Heart right ventricle (tissue), 16 donors: ENCODE results near the gene PIP4K2B. TPM values are rescaled to one million over a fixed set of nuclear protein-coding genes. Genes with fewer than 3 reads are reported as not detected.
A peak's percentile ranks its signal among the peaks of the same experiment; 100 is the strongest.

ENCODE experiments used
- ATAC-seq, 8 donors: fragments of 200-7000 bp; cut with Tn5 transposase; one replicate each; pipeline ENCODE4 v1.9.1; 2020; ENCODE audit warnings: mild to moderate bottlenecking in 8 of 8, moderate library complexity in 8 of 8, moderate number of reproducible peaks in 1 of 8
- DNase-seq, 2 donors: peaks; one replicate each; pipeline ENCODE4 v3.0.0-alpha.2; 2020
- H3K27ac ChIP-seq, 10 donors: fragments of 200-600 bp; sonication (generic) in 2 of 10; one replicate each; pipeline versions ENCODE4 v1.5.0 to v1.8.0; 2020 to 2022; ENCODE audit warnings: mild to moderate bottlenecking in 3 of 10
- H3K27me3 ChIP-seq, 7 donors: fragments of 200-600 bp; one replicate each; pipeline ENCODE4 v1.8.0; 2021 to 2022; ENCODE audit warnings: mild to moderate bottlenecking in 2 of 7
- H3K36me3 ChIP-seq, 9 donors: fragments of 200-600 bp; sonication (generic) in 1 of 9; one replicate each; pipeline versions ENCODE4 v1.5.0 to v1.8.0; 2020 to 2022; ENCODE audit warnings: mild to moderate bottlenecking in 2 of 9
- H3K4me1 ChIP-seq, 9 donors: fragments of 200-600 bp; sonication (generic) in 1 of 9; one replicate each; pipeline versions ENCODE4 v1.5.0 to v1.8.0; 2020 to 2022; ENCODE audit warnings: mild to moderate bottlenecking in 4 of 9
- H3K4me3 ChIP-seq, 10 donors: fragments of 200-600 bp; sonication (generic) in 2 of 10; one replicate each; pipeline versions ENCODE4 v1.5.0 to v1.8.0; 2020 to 2022; ENCODE audit warnings: mild to moderate bottlenecking in 7 of 10, moderate library complexity in 2 of 10
- H3K9me3 ChIP-seq, 11 donors: fragments of 200-600 bp in 10 of 11; sonication (generic) in 2 of 11; one replicate each; pipeline versions ENCODE4 v1.5.0 to v1.8.0; 2013 to 2022; ENCODE audit warnings: mild to moderate bottlenecking in 2 of 11, control low read depth in 1 of 11, moderate library complexity in 1 of 11
- WGBS, 2 donors: extraction: QIAGEN DNeasy Blood & Tissue Kit; methylation state at CpG; one replicate each; pipeline ENCODE4 v1.1.7; 2013; ENCODE audit warnings: inconsistent platforms in 1 of 2; 5-methylcytosine and 5-hydroxymethylcytosine counted together
- intact Hi-C, 10 donors: fragments of 100-400 bp; cut with DNase I; formaldehyde crosslinking; loops; one replicate each; pipeline versions ENCODE4 v1.11.1 to v1.14.2; 2022
- polyA plus RNA-seq, 2 donors: library from polyadenylated mRNA; stranded (reverse); fragments of 200-250 nt; gene quantifications; one replicate each; pipeline ENCODE4 v1.2.3, GENCODE V29; 2013
- total RNA-seq, 10 donors: library from RNA; stranded (reverse); fragmentation: NEBNext Ultra II Directional in 3 of 10; extraction: Animal tissue kit (Norgen Biotek cat#: 25700) in 3 of 10; gene quantifications; one replicate each; pipeline versions ENCODE4 v1.2.1 to v1.2.4, GENCODE V29; 2021 to 2023
- TF ChIP-seq, protein P1 (sequence below), 9 donors: fragments of 200-600 bp; sonication (generic) in 2 of 9; IDR thresholded peaks; one replicate each; pipeline versions ENCODE4 v1.5.0 to v1.8.0; 2021 to 2022; ENCODE audit warnings: antibody characterized with exemption in 9 of 9, mild to moderate bottlenecking in 5 of 9, moderate library complexity in 1 of 9
- donor health status: Arrhythmogenic right ventricular cardiomyopathy.
- donor health status: ischemic (EF 13 %, LVEDD 7.1; RV severe dilation, severe dysfunction).
- donor health status: healthy with polysubstance abuse.
- donor health status: DM: no; HTN: yes; CAD: no.
- donor health status: DM: no; HTN: no; CAD: no.
- donor health status: ischemic (EF 25% LVEDD 6.9; RV normal size, moderate dysfunction).
- donor health status: ischemic (EF 25% LVEDD 5.7; RV mildly dilated, moderate dysfunction).
- donor health status: healthy.
- donor health status: DM: yes; HTN: yes; CAD: no.
- donor health status: Ischemic cardiomyopathy.
- donor health status: ischemic (EF 35%, LVEDD 5.7; RV mildly dilated, moderate dysfunction).
- donor health status: nonischemic (EF 11% LVEDD 7.7; RV severe dilation, severe dysfunction).
- donor health status: DM: yes; HTN: yes; CAD: no.
- donor health status: PGD.
- donor health status: ischemic (EF 29% LVEDD 5.4; RV normal size, mild dysfunction).
- donor health status: nonischemic (EF 23%, LVEDD 6.1; RV moderate dilation, normal function).

Gene PIP4K2B
- total and polyA plus RNA-seq, 12 donors: 15.3 to 51.9 (median 46.4) TPM

DNA sequence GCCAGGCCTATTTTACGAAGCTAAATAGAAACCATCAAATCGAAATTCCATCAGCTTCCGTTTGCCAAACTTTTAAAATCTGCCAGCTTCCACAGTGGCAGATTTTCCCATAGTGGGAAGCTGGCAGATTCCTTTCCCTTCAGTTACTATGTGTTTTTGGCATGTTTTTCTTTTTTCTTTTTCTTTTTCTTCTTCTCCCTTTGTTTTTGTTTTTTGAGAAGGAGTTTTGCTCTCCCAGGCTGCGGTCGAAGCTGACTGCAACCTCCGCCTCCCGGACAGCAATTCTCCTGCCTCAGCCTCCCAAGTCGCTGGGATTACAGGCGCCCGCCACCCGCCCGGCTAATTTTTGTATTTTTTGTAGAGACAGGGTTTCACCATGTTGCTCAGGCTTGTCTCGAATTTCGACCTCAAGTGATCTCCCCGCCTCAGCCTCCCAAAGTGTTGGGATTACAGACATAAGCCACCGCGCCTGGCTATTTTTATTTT, 26.4 kb upstream of the PIP4K2B start:
- Histone ChIP-seq H3K4me3 (peak overlapping the region; percentile 73 to 94 (median 85)), H3K4me1 (peaks cover 4 to 26% (median 21%) of the 10 kb centered on the region in 9 donors), H3K27ac (peak overlapping the region; percentile 96 to 99 (median 99)), H3K9me3 (no peaks in the 10 kb centered on the region), H3K36me3 (peaks cover 0 to 23% (median 4%) of the 10 kb centered on the region in 9 donors), H3K27me3 (no peaks in the 10 kb centered on the region)
- ATAC-seq: no peak
- TF ChIP-seq, protein P1, sequence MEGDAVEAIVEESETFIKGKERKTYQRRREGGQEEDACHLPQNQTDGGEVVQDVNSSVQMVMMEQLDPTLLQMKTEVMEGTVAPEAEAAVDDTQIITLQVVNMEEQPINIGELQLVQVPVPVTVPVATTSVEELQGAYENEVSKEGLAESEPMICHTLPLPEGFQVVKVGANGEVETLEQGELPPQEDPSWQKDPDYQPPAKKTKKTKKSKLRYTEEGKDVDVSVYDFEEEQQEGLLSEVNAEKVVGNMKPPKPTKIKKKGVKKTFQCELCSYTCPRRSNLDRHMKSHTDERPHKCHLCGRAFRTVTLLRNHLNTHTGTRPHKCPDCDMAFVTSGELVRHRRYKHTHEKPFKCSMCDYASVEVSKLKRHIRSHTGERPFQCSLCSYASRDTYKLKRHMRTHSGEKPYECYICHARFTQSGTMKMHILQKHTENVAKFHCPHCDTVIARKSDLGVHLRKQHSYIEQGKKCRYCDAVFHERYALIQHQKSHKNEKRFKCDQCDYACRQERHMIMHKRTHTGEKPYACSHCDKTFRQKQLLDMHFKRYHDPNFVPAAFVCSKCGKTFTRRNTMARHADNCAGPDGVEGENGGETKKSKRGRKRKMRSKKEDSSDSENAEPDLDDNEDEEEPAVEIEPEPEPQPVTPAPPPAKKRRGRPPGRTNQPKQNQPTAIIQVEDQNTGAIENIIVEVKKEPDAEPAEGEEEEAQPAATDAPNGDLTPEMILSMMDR (IDR thresholded peaks at IDR 0.05): no peak
- WGBS, 2 donors: 90 to 94% methylated on average over 17 of the region's 17 CpGs
- intact Hi-C loops: loop anchor here in 5 of 10 donors (1.0 to 2.0 kb wide), 3 partner anchors 25 to 27 kb away; partner anchors contain the start of gene RPL23 (in 5 of the 5)
- no peak for DNase-seq

GRCh38 chr17:38824899-38825761, 25.8 kb upstream of the PIP4K2B start, which contains the start of gene CWC25:
CWC25 (minus strand) TSS chr17:38825321; CDS start chr17:38825183, 138 bp downstream.
- intact Hi-C loops: loop anchor here in 5 of 10 donors (1.0 to 2.0 kb wide), 3 partner anchors 24 to 28 kb away; partner anchors contain the start of gene RPL23 (in 5 of the 5)
- DNase-seq (peak; percentile 93 to 95), ATAC-seq (peak; percentile 93 to 97 (median 95))
- H3K9me3 ChIP-seq: no peaks in the 10 kb centered on the region
- peak within 1 kb of the TSS; percentile 96 to 99 (median 99) for H3K27ac ChIP-seq
- H3K4me1 ChIP-seq: peaks cover 4 to 26% (median 21%) of the 10 kb centered on the region in 9 donors
- TF ChIP-seq, protein P1 (IDR thresholded peaks at IDR 0.05): no peak
- H3K4me3 ChIP-seq: peak within 1 kb of the TSS; percentile 73 to 94 (median 85)
- 1% methylated on average over 55 of the region's 55 CpGs for WGBS, 2 donors
- H3K36me3 ChIP-seq: peaks cover 0 to 29% (median 11%) of the 10 kb centered on the region in 9 donors
- H3K27me3 ChIP-seq: no peaks in the 10 kb centered on the region

GRCh38 chr17:38815576-38816193, 16.3 kb upstream of the PIP4K2B start:
- no peak overlapping the region for H3K27ac ChIP-seq
- ATAC-seq (no peak), DNase-seq (no peak)
- no peaks in the 10 kb centered on the region for H3K9me3 ChIP-seq
- intact Hi-C loops: no loop called here
- no peaks in the 10 kb centered on the region for H3K27me3 ChIP-seq
- no peaks in the 10 kb centered on the region for H3K4me1 ChIP-seq
- H3K36me3 ChIP-seq: peaks cover 0 to 100% (median 55%) of the 10 kb centered on the region in 9 donors
- WGBS, 2 donors: 81 to 86% methylated on average over 8 of the region's 8 CpGs
- H3K4me3 ChIP-seq: no peak overlapping the region
- TF ChIP-seq, protein P1 (IDR thresholded peaks at IDR 0.05): peak in 1 of 9 donors; percentile 20

DNA sequence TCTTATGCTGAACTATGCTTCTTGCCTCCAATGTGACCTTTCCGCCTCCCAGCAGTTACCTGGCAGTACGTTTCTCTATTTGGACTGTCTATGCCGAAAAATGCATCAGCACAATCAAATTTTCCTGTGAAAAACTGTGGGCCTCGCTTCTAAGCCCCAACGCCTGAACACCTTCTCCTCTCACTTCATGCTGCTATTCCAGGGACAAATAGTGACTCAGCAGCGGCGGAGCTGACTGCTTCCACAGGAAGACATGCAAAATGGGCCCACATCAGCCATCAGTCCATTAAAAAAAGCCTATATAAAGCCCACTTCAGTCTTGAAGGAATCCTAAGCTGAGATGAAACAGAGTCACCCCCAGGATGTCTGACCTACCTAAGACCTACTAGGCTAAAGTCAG, 10.5 kb upstream of the PIP4K2B start:
- ATAC-seq (no peak), DNase-seq (no peak)
- Histone ChIP-seq H3K27ac (no peak overlapping the region), H3K4me3 (no peak overlapping the region), H3K36me3 (peaks cover 10 to 100% (median 76%) of the 10 kb centered on the region in 9 donors), H3K9me3 (no peaks in the 10 kb centered on the region), H3K4me1 (no peaks in the 10 kb centered on the region), H3K27me3 (no peaks in the 10 kb centered on the region)
- WGBS, 2 donors: 92 to 94% methylated on average over 7 of the region's 7 CpGs
- TF ChIP-seq, protein P1 (IDR thresholded peaks at IDR 0.05): no peak
- intact Hi-C loops: no loop called here
